HG02571 (cell line): ENCODE measurements around the gene TCF15.

Experiments used
- ATAC-seq: cut with Tn5 transposase; IDR thresholded peaks from one replicate; pipeline ENCODE4 v1.9.1; 2021; ENCODE audit warnings: mild to moderate bottlenecking, moderate library complexity; ENCODE audit not compliant: unreplicated experiment

Gene TCF15

GRCh38 chr20:615514-615913 is 5.4 kb upstream of the TCF15 start:
- ATAC-seq = no peak

GRCh38 chr20:611843-612185 is 1.7 kb upstream of the TCF15 start:
- no peak for ATAC-seq

DNA sequence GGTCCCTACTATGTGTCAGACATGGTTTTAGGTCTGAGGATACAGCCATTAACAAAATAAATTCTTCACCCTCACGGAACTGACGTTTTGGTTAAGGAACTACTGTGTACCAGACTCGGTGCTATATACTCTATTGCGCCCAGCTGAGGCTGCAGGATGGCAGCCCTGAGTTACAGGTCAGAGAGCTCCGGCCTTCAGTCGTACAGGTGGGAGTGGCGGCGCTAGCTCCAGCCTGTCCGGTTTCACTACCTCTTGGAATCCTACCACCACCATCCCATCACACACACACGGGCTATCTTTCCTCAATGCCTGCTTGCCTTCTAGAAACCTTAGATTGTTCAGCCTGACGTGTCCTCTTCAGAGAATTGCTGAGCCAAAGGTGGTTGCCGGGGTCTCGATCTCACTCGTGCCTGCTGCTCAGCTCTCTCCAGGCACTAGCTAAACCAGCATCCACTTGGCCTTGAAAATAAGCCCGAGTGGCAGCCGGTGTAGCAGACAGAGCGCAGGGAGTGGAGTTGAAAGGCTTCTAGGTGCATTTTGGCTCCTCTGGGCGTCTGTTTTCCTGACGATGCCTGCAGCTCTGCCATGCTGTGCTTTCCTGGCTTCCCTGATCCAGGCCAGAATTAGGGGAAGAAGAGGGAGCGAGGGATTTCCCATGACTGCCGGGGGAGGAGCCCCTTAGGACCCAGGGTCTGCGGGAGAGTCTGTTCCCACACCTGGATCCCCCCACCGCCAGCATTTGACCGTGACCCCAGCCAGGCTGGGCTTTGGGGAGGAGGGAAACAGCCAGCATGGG is 1.1 kb upstream of the TCF15 start:
- ATAC-seq = no peak

DNA sequence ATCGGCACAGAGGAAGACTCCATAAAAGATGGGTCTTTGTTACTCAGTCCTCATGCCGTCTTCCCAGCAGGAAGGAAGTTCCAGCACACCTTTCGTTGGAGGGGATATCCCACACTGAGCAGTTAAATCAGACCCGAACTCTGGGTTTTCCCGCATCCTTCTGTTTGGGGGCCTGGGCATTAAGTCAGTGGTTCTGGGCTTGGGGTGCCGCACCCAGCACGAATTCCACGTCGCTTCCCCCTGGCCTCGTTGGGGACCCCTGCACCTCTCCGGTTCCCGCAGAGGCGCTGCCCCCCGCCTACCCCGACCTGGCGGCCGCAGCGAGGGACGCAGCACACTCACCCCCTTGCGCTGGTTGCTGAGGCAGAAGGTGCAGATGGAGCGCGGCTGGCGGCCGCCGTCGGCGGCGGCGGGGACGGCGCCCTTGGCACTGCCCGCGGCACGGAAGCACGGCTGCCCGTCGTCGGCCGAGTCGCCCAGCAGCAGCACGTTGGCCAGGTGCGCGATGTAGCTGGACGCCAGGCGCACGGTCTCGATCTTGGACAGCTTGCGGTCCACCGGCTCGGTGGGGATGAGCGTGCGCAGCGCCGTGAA is 641 bp downstream of the TCF15 start:
- ATAC-seq = no peak

GRCh38 chr20:608970-609369 is 1.1 kb downstream of the TCF15 start:
- ATAC-seq = no peak

- no peak for ATAC-seq
Measured at GRCh38 chr20:607476-607875, 2.6 kb downstream of the TCF15 start.

DNA sequence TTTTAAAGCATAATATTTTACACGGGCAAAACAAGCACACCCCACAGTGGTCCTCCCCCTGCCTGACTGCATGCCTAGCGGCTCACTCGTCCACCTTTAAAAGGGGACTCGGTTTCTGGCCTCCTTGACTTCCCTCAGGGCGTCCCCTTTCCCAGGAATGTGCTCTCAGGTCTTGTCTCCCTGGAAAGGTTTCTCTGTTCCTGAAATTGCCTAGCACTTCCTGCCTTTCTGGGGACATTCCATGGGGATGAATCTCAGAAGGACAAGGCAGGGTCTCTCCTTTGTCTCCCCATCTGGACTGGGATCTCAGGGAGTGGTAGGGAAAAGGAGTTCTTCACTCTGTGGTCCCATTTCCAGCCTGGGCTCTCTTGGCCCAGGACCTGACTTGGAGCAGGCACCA is 4.9 kb downstream of the TCF15 start:
- ATAC-seq = no peak

GRCh38 chr20:603116-603640 is 6.9 kb downstream of the TCF15 start:
- ATAC-seq = no peak

GRCh38 chr20:602111-602970 is 7.8 kb downstream of the TCF15 start:
- no peak for ATAC-seq

- ATAC-seq = no peak
Measured at GRCh38 chr20:600736-601135, 9.4 kb downstream of the TCF15 start.

DNA sequence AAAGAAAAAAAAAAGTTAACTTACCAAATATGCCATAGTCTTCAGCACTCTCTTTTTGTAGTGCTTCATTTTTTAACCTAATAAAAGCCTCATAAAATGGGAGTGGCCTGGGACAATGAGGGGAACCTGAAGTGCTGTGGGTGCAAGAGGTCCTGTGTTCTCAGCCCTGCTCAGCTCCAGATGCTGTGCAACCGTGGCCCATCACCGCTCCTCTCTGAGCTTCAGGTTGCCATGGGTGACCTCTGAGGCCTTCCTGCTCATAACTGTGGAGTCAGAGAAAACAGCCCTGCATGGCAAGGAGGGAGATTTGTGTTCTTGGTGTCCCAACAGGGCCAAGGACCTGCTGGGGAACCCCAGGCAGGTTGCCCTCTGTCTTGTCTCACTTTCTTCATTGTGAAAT is 10.0 kb downstream of the TCF15 start:
- no peak for ATAC-seq

GRCh38 chr20:598133-598850 is 11.8 kb downstream of the TCF15 start:
- no peak for ATAC-seq

GRCh38 chr20:597560-597959 is 12.5 kb downstream of the TCF15 start:
- no peak for ATAC-seq

DNA sequence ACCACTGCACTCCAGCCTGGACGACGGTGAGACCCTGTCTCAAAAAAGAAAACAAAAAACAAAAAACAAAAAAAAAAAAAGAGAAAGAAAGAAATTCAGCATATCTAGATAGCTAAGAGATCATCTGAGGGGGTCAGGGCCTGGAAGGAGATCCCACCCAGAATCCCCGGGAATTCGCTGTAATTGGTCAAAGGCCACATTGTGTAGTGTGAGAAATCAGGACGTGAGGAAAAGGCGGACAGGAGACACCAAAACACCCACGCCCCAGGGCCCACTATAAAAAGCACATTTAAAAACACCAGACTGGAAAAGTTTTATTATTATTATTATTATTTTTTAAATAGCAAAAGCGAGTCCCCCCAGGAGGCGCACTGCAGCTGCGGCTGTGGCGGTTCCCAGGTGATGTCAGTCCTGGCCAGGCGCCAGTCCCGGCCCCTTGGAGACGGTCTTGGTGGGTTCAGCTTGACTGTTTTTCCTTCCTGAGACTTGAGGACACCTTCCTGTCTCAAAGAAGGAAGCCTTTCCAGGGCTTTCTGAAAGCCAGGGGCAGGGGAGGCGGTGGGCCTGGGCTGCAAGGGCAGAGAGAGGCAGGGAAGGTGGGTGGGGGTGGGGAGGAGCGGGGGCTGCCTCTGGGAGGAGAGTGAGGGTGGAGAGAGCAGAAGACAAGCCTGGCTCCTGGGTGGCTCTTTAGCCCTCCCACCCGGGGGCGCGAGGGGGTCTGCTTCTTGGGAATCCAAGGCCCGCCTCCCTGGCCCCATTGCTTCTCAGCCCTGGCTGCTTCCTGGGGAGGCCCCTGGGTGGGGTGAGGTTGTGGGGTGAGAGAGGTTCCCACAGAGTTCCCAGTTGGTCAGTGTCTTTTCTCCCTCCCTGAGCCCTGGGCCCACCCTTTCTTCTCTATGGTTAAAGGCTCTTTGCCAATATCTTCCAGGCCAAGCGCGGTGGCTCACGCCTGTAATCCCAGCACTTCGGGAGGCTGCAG is 14.5 kb downstream of the TCF15 start:
- no peak for ATAC-seq

- no peak for ATAC-seq
Measured at GRCh38 chr20:592506-592905, 17.6 kb downstream of the TCF15 start.

DNA sequence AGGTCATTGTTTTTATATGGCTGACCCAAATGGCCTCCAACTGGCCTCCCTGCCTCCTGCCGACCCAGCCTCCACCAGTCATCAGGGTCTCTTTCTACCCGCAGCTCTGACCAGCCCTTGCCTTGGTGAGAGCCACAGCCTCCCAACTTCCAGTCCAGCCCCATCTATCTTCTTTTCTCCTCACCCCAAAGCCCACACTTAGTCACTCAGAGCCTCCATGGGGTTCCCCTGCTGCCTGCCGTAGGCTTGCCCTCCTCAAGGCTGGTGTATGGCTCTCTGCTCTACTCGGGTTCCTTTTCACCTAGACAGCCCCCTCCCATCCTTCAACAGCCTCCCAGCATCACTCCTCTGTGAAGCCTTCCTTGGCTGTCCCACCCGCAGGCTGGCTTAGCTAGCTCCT is 18.2 kb downstream of the TCF15 start:
- no peak for ATAC-seq

DNA sequence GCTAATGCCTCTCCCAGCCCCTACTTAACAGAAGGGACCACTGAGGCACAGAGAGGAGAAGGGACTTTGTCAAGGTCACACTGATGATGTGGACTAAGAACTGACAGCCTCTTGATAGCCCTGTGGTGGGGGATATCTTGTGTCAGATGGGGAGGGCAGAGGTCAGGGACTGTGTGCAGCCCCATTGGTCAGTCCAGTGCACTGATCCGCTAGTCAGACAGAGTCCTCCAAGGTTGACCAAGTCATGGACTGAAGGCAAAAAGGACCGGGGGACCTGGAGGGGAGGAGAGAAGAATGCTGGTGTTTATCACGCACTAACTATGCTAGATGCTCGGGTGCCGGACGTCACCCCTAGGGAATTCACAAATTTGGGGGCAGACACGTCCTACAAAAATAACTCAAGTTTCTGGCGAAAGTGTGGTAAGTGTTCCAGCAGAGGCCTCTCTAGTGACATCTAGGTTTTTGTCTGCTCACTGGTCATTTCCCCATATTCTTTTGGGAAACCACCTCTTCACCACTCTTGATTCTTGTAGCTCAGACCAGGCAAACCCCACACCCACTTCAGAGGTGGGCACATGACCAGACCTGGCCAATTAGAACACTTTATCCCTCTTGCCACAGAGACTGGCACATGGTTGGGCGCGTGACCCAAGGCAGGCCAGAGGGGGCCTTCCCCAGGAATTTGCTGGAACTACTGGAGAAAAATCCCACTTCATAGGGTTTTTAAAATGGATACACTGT is 21.0 kb downstream of the TCF15 start:
- peak; percentile 81 for ATAC-seq

DNA sequence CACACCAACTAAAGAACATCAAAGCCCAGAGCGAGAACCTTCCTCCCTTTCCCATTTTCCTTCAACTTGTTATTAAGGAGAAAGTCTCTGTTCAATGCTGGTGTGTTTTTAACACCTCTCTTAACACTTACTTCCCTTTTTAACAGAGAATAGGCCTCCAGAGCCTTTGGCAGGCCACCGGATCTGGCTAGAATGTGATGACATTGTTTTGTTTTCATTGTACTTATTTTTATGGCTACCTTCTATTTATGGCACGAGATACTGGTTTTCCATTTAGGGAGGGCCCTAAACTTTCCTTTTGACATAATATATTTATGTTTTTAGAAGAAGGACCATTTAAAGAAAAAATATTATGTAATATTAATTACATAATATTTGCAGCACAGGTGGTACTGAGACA is 21.6 kb downstream of the TCF15 start:
- ATAC-seq = no peak

GRCh38 chr20:584971-585301 is 25.2 kb downstream of the TCF15 start:
- no peak for ATAC-seq
